ENCODE data around the gene TMEM42. TPM values are rescaled to one million over a fixed set of nuclear protein-coding genes. Genes with fewer than 3 reads are reported as not detected.
A peak's percentile ranks its signal among the peaks of the same experiment; 100 is the strongest.

TMEM42 gene
- total and polyA plus RNA-seq, 2 of the 13 experiments (the other 11 are each of a cell fraction or from before 2014, with no cell fraction given): 5.5 to 24.5 TPM

- TF ChIP-seq ZNF713 (CRISPR knock-in tag; IDR thresholded peaks at IDR 0.05) (peak; percentile 68; the same call in 1 of the 2 replicates), ZFP82 (CRISPR knock-in tag; IDR thresholded peaks at IDR 0.05; ENCODE audit: borderline replicate concordance) (peak; percentile 71; the same call in 1 of the 2 replicates), JDP2 (CRISPR knock-in tag; IDR thresholded peaks at IDR 0.05; ENCODE audit: borderline replicate concordance) (no peak; the same call in 1 of the 2 replicates), RFX1 (IDR thresholded peaks at IDR 0.05) (no peak), LBX2 (CRISPR knock-in tag; IDR thresholded peaks at IDR 0.05; ENCODE audit: borderline replicate concordance) (peak; percentile 35; the same call in 1 of the 2 replicates), SIN3B (IDR thresholded peaks at IDR 0.05; ENCODE audit: low read length) (no peak), KDM6A (CRISPR knock-in tag; IDR thresholded peaks at IDR 0.05; ENCODE audit: low read depth) (no peak), THAP9 (CRISPR knock-in tag; IDR thresholded peaks at IDR 0.05; ENCODE audit: borderline replicate concordance) (peak; percentile 79; the same call in 1 of the 2 replicates), TFDP1 (CRISPR knock-in tag; IDR thresholded peaks at IDR 0.05; ENCODE audit: borderline replicate concordance) (peak; percentile 69; the same call in 1 of the 2 replicates), EEA1 (CRISPR knock-in tag; IDR thresholded peaks at IDR 0.05; ENCODE audit: borderline replicate concordance) (no peak), ZNF850 (CRISPR knock-in tag; conservative IDR thresholded peaks at IDR 0.05) (no peak), TAF1 (CRISPR knock-in tag; IDR thresholded peaks at IDR 0.05) (peak; percentile 82), PAX8 (CRISPR knock-in tag; IDR thresholded peaks at IDR 0.05; ENCODE audit: borderline replicate concordance) (no peak), CHD4 (IDR thresholded peaks at IDR 0.05; ENCODE audit: borderline replicate concordance, low read length) (no peak), ZNF18 (CRISPR knock-in tag; IDR thresholded peaks at IDR 0.05; ENCODE audit: insufficient replicate concordance) (peak; percentile 51), ZNF33B (CRISPR knock-in tag; IDR thresholded peaks at IDR 0.05) (0 out of 2 replicates have a peak, but pooled peaks have one; percentile 72), FOXC1 (CRISPR knock-in tag; IDR thresholded peaks at IDR 0.05; ENCODE audit: borderline replicate concordance) (peak; percentile 34; the same call in 1 of the 2 replicates), SMARCC2 (IDR thresholded peaks at IDR 0.05) (no peak)
Observed at GRCh38 chr3:44861412-44862225, at the start of gene TMEM42 (continued).
